Activated CD8-positive, alpha-beta memory T cell treated with anti-CD3 and anti-CD28 coated beads, Interleukin-2, amount 50 U/mL, for 24 hours (primary cell): ENCODE results near the gene BEST2.

Source experiments
- DNase-seq: peaks from one replicate; pipeline ENCODE4 v3.0.0-alpha.2; 2020; ENCODE audit errors: extremely low read depth

Gene BEST2

DNA sequence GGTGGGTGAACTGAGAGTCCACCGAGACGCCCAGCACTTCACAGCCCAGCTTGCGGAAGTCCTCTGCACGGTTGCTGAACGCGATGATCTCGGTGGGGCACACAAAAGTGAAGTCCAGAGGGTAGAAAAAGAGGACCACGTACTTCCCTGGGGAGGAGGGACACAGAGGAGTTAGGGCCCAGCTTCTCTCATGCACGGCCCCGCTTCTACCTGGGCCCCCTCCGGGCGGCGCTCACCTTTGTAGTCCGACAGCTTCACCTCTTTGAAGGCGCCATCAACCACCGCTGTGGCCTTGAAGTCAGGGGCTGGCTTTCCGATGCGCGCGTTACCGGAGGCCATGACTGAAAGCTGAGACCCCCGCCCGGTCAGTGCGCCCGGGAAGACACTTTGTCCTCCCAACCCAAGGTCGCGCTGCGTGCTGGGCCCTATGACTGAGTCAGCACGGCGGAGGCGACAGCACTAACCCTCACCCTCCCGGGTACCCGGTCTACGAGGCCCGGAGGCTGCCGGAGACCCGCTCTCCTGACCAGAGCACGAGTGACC, 49.4 kb downstream of the BEST2 start:
- DNase-seq: no peak

DNA sequence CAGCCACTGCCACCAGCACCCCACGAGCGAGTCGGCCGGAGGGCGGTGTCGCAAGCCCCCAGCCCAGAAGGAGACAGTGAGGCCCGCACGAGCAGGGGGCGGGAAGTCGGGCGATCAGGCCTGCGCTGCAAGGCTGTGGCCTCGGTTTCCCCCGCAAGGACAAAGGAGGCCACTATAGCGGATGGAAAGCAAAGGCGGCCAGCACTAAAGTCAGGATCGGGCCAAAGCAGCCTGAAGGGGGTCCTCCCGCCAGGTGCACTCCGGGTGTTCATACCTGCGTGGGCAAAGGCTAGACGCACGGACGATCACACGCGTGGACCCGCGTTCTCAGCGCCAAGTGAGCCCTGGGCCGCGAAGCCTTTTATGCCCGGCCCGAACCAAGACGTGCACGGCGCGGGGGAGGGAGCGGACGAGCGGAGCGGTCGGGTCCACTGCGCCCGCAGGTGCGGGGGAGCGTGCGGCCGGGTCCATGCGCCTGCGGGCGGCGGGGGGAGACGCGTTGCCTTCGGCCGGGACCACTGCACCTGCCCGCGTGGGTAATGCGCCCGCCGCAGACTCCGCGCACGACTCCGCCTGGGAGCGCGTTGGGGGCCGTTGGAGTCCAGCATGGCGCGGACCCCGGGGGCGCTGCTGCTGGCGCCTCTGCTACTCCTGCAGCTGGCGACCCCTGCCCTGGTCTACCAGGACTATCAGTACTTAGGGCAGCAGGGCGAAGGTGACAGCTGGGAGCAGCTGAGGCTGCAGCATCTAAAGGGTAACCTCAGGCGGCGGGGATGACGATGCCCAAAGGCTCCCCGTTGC, 50.1 kb downstream of the BEST2 start, which contains the start of the genes PRDX2 and THSD8:
TSS of gene PRDX2 (minus strand) at position 335 of the 801 bp plus-strand sequence. CDS start 539 bp downstream, outside the sequence.
TSS of gene THSD8 (plus strand) at position 604 of the 801 bp plus-strand sequence. CDS start at position 607, 3 bp downstream.
- no peak for DNase-seq

DNA sequence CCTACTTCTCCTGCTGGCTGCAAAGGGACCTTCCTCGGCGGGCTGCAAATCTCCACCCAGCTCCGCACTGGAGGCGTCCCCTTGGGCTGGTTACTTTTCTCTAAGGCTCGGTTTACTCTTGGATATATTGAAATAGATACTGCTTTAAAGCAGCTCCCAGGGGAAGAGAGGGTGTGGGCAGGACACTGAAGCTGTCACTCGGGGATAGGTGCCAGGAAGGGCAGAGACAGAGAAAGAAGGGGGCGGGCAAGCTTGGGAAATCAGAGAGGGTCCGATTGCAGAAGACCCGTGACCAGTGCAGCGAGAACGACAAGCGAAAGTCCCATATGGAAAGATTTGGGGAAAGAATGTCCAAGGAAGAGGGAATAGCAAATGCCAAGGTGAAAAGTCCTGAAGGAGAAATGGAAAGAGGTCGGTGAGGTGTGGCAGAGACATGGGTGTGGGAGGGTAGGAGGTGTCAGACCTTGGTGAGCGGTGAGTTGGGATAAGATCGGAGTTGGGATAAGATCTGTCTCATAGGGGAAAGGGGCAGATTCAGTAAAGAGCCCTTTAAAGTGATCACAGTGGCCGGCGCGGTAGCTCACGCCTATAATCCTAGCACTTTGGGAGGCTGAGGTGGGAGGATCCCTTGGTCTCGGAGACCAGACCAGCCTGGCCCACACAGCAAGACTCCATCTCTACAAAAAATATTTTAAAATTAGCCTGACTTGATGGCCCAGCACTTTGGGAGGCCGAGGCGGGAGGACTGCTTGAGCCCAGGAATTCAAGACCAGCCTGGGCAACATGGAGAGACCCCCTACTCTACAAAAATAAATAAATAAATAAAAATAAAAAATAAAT, 50.9 kb downstream of the BEST2 start:
- DNase-seq: no peak

DNA sequence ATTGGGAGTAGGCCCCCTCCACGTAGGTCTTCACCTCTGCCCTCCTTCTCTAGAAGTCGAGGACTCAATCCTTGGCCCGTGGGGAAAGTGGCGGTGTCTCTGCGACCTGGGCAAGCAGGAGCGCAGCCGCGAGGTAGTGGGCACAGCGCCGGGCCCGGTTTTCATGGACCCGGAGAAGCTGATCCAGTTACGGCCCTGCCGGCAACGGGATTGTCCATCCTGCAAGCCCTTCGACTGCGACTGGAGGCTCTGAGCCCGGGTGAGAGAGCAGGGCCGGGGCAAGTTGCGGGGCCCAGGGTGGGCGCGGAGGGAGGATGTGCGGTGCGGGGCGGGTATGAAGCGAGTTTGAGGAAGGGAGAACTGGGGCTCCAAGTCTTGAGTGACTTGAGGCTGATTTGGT, 52.5 kb downstream of the BEST2 start:
- DNase-seq: no peak

DNA sequence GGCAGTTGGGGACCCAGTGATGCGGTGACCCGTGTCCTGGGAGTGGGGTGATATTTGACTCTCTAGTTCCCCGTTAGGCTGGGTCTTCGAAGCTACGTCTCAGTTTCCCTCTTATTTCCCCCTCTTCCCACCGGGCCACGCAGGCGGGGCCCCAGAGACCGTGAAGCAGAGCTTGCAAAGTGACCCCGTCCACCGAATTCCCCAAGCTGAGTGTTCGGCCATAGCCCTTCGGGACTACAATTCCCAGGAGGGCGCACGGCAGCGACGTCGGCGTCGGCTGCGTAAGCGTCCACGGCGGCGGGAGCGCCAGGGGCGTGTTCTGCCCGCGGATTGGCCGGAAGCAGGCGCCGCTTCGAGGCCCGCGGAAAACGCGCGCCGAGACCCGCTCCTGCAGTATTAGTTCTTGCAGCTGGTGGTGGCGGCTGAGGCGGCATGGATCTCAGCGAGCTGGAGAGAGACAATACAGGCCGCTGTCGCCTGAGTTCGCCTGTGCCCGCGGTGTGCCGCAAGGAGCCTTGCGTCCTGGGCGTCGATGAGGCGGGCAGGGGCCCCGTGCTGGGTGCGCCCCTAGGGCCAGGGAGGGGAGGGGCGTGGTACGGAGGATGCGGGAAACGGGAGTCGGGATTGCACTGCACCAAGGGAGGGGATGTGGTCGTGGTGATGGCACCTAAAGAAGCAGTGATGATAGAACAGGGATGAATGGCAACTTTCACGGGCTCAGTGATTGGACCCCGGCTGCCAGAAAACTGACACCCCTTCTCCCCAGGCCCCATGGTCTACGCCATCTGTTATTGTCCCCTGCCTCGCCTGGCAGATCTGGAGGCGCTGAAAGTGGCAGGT, 54.9 kb downstream of the BEST2 start, which contains the start of gene RNASEH2A:
TSS of gene RNASEH2A (plus strand) at position 343 of the 840 bp plus-strand sequence. CDS start at position 433, 90 bp downstream.
- DNase-seq: no peak
